WTC11 (cell line): ENCODE measurements around the gene SLC35G3. TPM values are rescaled to one million over a fixed set of nuclear protein-coding genes. Genes with fewer than 3 reads are reported as not detected.

ENCODE experiments used
- ATAC-seq: fragments of 200-7000 bp; cut with Tn5 transposase; 2 replicates; pipeline ENCODE4 v1.10.0; 2021; ENCODE audit warnings: mild to moderate bottlenecking, moderate library complexity
- CTCF ChIA-PET: fragments of 300-600 bp; sonication (Branson Sonifier 250); formaldehyde crosslinking; loops from one replicate; lab custom pipeline; 2021; ENCODE audit warnings: antibody characterized with exemption; lab: Charles Lee
- POLR2A ChIA-PET: fragments of 350-600 bp; sonication (Branson Sonifier 250); formaldehyde crosslinking; loops from one replicate; lab custom pipeline; 2021; ENCODE audit warnings: antibody characterized with exemption; lab: Charles Lee
- DNase-seq: peaks from one replicate; pipeline ENCODE4 v3.0.0; 2021; ENCODE audit warnings: low spot score
- H3K27ac Mint-ChIP-seq: 2 replicates; pipeline ENCODE4 v1.8.0; 2021; ENCODE audit warnings: mixed read lengths
- H3K27me3 Mint-ChIP-seq: 2 replicates; pipeline ENCODE4 v1.8.0; 2021; ENCODE audit warnings: low read depth, mild to moderate bottlenecking, moderate library complexity, mixed read lengths
- H3K36me3 Mint-ChIP-seq: 2 replicates; pipeline ENCODE4 v1.8.0; 2021; ENCODE audit warnings: mixed read lengths
- H3K4me1 Mint-ChIP-seq: 2 replicates; pipeline ENCODE4 v1.8.0; 2022; ENCODE audit warnings: mixed read lengths
- H3K4me3 Mint-ChIP-seq: 2 replicates; pipeline ENCODE4 v1.8.0; 2021; ENCODE audit warnings: mild to moderate bottlenecking, moderate library complexity, mixed read lengths
- H3K9me3 Mint-ChIP-seq: 2 replicates; pipeline ENCODE4 v1.8.0; 2021; ENCODE audit warnings: mixed read lengths
- CREM ChIP-seq: sonication (generic); formaldehyde crosslinking; IDR thresholded peaks from 2 replicates; pipeline ENCODE4 v1.8.1; 2022; ENCODE audit warnings: mild to moderate bottlenecking, missing genetic modification reagents, moderate library complexity
- ELF4 ChIP-seq: sonication (generic); formaldehyde crosslinking; IDR thresholded peaks from 2 replicates; pipeline ENCODE4 v1.8.1; 2022; ENCODE audit warnings: low read depth, mild to moderate bottlenecking, moderate library complexity, missing genetic modification reagents
- FOXJ3 ChIP-seq: sonication (generic); formaldehyde crosslinking; IDR thresholded peaks from 2 replicates; pipeline ENCODE4 v1.9.0; 2021; ENCODE audit warnings: missing genetic modification reagents, mild to moderate bottlenecking, borderline replicate concordance
- IRF2 ChIP-seq: sonication (generic); formaldehyde crosslinking; IDR thresholded peaks from 2 replicates; pipeline ENCODE4 v1.8.0; 2022; ENCODE audit warnings: low read depth, missing genetic modification reagents, borderline replicate concordance
- MXD4 ChIP-seq: fragments of 250-450 bp; sonication (Bioruptor Pico); IDR thresholded peaks from 2 replicates; pipeline ENCODE4 v1.8.0; 2021; ENCODE audit warnings: mild to moderate bottlenecking, moderate library complexity, borderline replicate concordance
- NFATC4 ChIP-seq: fragments of 250-450 bp; sonication (Bioruptor Pico); IDR thresholded peaks from 2 replicates; pipeline ENCODE4 v1.9.0; 2021; ENCODE audit warnings: mild to moderate bottlenecking
- NR1H2 ChIP-seq: sonication (generic); formaldehyde crosslinking; IDR thresholded peaks from 2 replicates; pipeline ENCODE4 v1.9.0; 2021; ENCODE audit warnings: mild to moderate bottlenecking, moderate library complexity, missing genetic modification reagents
- OVOL2 ChIP-seq: fragments of 250-450 bp; sonication (Bioruptor Pico); IDR thresholded peaks from 2 replicates; pipeline ENCODE4 v1.9.0; 2021; ENCODE audit warnings: mild to moderate bottlenecking, borderline replicate concordance
- ZBTB21 ChIP-seq: sonication (generic); formaldehyde crosslinking; IDR thresholded peaks from 2 replicates; pipeline ENCODE4 v1.8.1; 2023; ENCODE audit warnings: mild to moderate bottlenecking, missing genetic modification reagents, borderline replicate concordance
- ZNF263 ChIP-seq: sonication (generic); formaldehyde crosslinking; IDR thresholded peaks from 2 replicates; pipeline ENCODE4 v1.8.1; 2022; ENCODE audit warnings: low read depth, mild to moderate bottlenecking, moderate library complexity, missing genetic modification reagents
- ZNF416 ChIP-seq: fragments of 250-450 bp; sonication (Bioruptor Pico); IDR thresholded peaks from 2 replicates; pipeline ENCODE4 v1.9.0; 2021; ENCODE audit warnings: mild to moderate bottlenecking, inconsistent platforms
- ZNF423 ChIP-seq: fragments of 250-450 bp; sonication (Bioruptor Pico); IDR thresholded peaks from 2 replicates; pipeline ENCODE4 v2.1.2; 2022; ENCODE audit warnings: mild to moderate bottlenecking, moderate library complexity
- total RNA-seq: library from RNA; stranded (reverse); gene quantifications from 3 replicates; pipeline ENCODE4 v1.2.3, GENCODE V29; 2021
- TF ChIP-seq, protein P1 (sequence below): sonication (generic); formaldehyde crosslinking; IDR thresholded peaks from 2 replicates; pipeline ENCODE4 v1.8.1; 2023; ENCODE audit warnings: mild to moderate bottlenecking, missing genetic modification reagents
- TF ChIP-seq, protein P2 (sequence below): sonication (generic); formaldehyde crosslinking; IDR thresholded peaks from 2 replicates; pipeline ENCODE4 v1.8.0; 2022; ENCODE audit warnings: mild to moderate bottlenecking, missing genetic modification reagents
- TF ChIP-seq, protein P3 (sequence below): sonication (generic); formaldehyde crosslinking; IDR thresholded peaks from 2 replicates; pipeline ENCODE4 v1.8.1; 2022; ENCODE audit warnings: low read depth, missing genetic modification reagents, borderline replicate concordance
- TF ChIP-seq, protein P4 (sequence below): fragments of 250-450 bp; sonication (Bioruptor Pico); IDR thresholded peaks from 2 replicates; pipeline ENCODE4 v1.9.0; 2021; ENCODE audit warnings: mild to moderate bottlenecking
- TF ChIP-seq, protein P5 (sequence below): fragments of 200-600 bp; IDR thresholded peaks from 2 replicates; pipeline ENCODE4 v1.8.0; 2022; ENCODE audit warnings: antibody characterized with exemption
- TF ChIP-seq, protein P6 (sequence below): sonication (generic); formaldehyde crosslinking; IDR thresholded peaks from 2 replicates; pipeline ENCODE4 v1.8.1; 2022; ENCODE audit warnings: mild to moderate bottlenecking, missing genetic modification reagents, moderate library complexity, borderline replicate concordance
- TF ChIP-seq, protein P7 (sequence below): fragments of 250-450 bp; sonication (Bioruptor Pico); IDR thresholded peaks from 2 replicates; pipeline ENCODE4 v1.8.0; 2021; ENCODE audit warnings: mild to moderate bottlenecking

Gene SLC35G3
- total RNA-seq, 1 experiment from 2014 or later = not detected

DNA sequence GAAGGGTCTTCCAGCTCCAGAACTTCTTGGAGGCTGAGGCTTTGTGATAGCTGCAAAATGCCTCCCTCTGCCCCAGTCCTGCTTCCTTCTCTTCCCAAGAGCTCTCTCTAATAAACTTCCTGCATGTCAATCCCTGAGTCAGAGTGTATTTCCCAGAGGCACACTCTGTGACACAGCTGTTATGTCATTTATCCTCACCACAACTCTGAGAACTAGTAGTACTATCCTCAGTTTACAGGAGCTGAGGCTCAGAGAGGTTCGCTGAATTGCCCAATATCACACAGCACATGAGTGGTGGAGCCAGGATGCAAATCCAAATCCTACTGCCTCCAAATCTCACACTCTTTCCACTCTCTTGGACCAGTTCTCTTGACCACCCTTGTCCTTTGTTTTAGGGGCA, 26.5 kb downstream of the SLC35G3 start (continued):
- TF ChIP-seq, protein P1, sequence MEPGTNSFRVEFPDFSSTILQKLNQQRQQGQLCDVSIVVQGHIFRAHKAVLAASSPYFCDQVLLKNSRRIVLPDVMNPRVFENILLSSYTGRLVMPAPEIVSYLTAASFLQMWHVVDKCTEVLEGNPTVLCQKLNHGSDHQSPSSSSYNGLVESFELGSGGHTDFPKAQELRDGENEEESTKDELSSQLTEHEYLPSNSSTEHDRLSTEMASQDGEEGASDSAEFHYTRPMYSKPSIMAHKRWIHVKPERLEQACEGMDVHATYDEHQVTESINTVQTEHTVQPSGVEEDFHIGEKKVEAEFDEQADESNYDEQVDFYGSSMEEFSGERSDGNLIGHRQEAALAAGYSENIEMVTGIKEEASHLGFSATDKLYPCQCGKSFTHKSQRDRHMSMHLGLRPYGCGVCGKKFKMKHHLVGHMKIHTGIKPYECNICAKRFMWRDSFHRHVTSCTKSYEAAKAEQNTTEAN (CRISPR knock-in tag) = no peak
- TF ChIP-seq ZNF416 (CRISPR knock-in tag) = no peak

DNA sequence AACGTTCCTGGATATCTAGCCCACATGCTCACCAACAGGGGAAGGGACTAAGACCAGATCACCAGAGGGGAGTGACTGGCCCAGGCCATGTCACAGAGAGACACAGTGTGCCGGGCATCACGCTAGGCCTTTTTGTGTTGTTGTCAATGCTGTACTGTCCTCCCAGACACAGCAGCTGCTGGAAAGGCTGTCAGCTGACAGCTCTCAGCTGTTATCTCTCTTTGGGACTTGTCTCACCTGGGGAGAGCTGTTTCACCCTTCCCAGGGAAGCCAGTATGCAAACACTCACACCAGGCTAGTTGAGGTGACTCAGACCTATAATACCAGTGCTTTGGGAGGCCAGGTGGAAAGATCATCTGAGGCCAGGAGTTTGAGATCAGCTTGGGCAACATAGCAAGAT, 27.1 kb downstream of the SLC35G3 start:
- H3K27ac Mint-ChIP-seq = no peak overlapping the region
- no peak for DNase-seq
- H3K4me3 Mint-ChIP-seq = no peak overlapping the region
- TF ChIP-seq, protein P2, sequence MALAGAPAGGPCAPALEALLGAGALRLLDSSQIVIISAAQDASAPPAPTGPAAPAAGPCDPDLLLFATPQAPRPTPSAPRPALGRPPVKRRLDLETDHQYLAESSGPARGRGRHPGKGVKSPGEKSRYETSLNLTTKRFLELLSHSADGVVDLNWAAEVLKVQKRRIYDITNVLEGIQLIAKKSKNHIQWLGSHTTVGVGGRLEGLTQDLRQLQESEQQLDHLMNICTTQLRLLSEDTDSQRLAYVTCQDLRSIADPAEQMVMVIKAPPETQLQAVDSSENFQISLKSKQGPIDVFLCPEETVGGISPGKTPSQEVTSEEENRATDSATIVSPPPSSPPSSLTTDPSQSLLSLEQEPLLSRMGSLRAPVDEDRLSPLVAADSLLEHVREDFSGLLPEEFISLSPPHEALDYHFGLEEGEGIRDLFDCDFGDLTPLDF (CRISPR knock-in tag) = no peak
- TF ChIP-seq NR1H2 (CRISPR knock-in tag) (no peak), ZBTB21 (CRISPR knock-in tag) (no peak), ELF4 (CRISPR knock-in tag) (no peak), OVOL2 (CRISPR knock-in tag) (no peak), CREM (CRISPR knock-in tag) (no peak)
- peaks cover 1% of the 10 kb centered on the region for H3K4me1 Mint-ChIP-seq
- ATAC-seq = no peak
- H3K9me3 Mint-ChIP-seq = no peaks in the 10 kb centered on the region
- H3K27me3 Mint-ChIP-seq = peaks cover 4% of the 10 kb centered on the region
- ChIA-PET CTCF (interaction anchor here (0.8 kb wide), 1 partner anchor 372 kb away, joined by 3 read pairs; no protein-coding TSS in a partner anchor), POLR2A (no interaction called here)
- no peaks in the 10 kb centered on the region for H3K36me3 Mint-ChIP-seq

DNA sequence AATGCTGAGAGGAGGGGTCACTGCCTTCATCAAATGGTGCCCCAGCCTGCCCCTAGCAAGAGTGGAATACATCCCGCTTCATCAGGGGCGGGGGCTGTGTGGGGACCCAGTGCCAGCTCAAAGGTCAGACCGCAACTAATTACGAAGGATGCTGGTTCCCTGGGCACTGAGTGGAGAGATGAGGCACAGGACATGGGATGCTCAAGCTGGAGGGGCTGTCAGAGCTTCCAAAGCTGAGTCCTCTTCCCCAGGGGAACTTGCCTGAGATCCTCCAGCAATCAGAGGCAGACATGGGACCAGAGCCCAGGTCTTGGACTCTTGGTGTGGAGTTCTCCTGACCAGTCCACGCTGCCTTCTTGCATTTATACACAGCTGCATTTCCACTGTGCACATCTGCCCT, 27.7 kb downstream of the SLC35G3 start:
- no peaks in the 10 kb centered on the region for H3K9me3 Mint-ChIP-seq
- no peak overlapping the region for H3K27ac Mint-ChIP-seq
- TF ChIP-seq NFATC4 (CRISPR knock-in tag) (no peak), OVOL2 (CRISPR knock-in tag) (no peak)
- no peaks in the 10 kb centered on the region for H3K36me3 Mint-ChIP-seq
- H3K27me3 Mint-ChIP-seq = peaks cover 4% of the 10 kb centered on the region
- H3K4me3 Mint-ChIP-seq = no peak overlapping the region
- ChIA-PET CTCF (interaction anchor here (0.9 kb wide), 1 partner anchor 373 kb away, joined by 4 read pairs; no protein-coding TSS in a partner anchor), POLR2A (interaction anchor here (0.7 kb wide), 1 partner anchor 412 kb away, joined by 5 read pairs; the partner anchor contains the start of gene PEX12)
- no peak for ATAC-seq
- no peak for DNase-seq
- H3K4me1 Mint-ChIP-seq = peaks cover 4% of the 10 kb centered on the region

DNA sequence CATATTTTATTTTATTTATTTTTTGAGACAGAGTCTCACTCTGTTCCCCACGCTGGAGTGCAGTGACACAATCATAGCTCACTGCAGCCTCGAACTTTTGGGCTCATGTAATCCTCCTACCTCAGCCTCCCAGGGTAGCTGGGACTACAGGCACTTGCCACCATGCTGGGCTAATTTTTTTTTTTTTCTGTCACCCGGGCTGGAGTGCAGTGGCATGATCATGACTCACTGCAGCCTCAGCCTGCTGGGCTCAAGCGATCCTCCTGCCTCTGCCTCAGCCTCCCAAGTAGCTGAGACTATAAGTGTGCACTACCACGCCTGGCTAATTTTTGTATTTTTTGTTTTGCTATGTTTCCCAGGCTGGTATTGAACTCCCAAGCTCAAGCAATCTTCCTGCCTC, 29.5 kb downstream of the SLC35G3 start:
- CTCF ChIA-PET = interaction anchor here (2.1 kb wide), 1 partner anchor 375 kb away, joined by 7 read pairs; no protein-coding TSS in a partner anchor
- peaks cover 10% of the 10 kb centered on the region for H3K27me3 Mint-ChIP-seq
- no peak overlapping the region for H3K27ac Mint-ChIP-seq
- H3K4me3 Mint-ChIP-seq = no peak overlapping the region
- POLR2A ChIA-PET = no interaction called here
- ATAC-seq (no peak), DNase-seq (no peak)
- peaks cover 4% of the 10 kb centered on the region; the same call in 1 of the 2 replicates for H3K9me3 Mint-ChIP-seq
- no peaks in the 10 kb centered on the region for H3K36me3 Mint-ChIP-seq
- peaks cover 8% of the 10 kb centered on the region for H3K4me1 Mint-ChIP-seq
- TF ChIP-seq, protein P3, sequence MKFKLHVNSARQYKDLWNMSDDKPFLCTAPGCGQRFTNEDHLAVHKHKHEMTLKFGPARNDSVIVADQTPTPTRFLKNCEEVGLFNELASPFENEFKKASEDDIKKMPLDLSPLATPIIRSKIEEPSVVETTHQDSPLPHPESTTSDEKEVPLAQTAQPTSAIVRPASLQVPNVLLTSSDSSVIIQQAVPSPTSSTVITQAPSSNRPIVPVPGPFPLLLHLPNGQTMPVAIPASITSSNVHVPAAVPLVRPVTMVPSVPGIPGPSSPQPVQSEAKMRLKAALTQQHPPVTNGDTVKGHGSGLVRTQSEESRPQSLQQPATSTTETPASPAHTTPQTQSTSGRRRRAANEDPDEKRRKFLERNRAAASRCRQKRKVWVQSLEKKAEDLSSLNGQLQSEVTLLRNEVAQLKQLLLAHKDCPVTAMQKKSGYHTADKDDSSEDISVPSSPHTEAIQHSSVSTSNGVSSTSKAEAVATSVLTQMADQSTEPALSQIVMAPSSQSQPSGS (CRISPR knock-in tag) = no peak
- TF ChIP-seq, protein P4, sequence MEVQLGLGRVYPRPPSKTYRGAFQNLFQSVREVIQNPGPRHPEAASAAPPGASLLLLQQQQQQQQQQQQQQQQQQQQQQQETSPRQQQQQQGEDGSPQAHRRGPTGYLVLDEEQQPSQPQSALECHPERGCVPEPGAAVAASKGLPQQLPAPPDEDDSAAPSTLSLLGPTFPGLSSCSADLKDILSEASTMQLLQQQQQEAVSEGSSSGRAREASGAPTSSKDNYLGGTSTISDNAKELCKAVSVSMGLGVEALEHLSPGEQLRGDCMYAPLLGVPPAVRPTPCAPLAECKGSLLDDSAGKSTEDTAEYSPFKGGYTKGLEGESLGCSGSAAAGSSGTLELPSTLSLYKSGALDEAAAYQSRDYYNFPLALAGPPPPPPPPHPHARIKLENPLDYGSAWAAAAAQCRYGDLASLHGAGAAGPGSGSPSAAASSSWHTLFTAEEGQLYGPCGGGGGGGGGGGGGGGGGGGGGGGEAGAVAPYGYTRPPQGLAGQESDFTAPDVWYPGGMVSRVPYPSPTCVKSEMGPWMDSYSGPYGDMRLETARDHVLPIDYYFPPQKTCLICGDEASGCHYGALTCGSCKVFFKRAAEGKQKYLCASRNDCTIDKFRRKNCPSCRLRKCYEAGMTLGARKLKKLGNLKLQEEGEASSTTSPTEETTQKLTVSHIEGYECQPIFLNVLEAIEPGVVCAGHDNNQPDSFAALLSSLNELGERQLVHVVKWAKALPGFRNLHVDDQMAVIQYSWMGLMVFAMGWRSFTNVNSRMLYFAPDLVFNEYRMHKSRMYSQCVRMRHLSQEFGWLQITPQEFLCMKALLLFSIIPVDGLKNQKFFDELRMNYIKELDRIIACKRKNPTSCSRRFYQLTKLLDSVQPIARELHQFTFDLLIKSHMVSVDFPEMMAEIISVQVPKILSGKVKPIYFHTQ (CRISPR knock-in tag) = no peak
- TF ChIP-seq ZNF263 = no peak
- no peak for TF ChIP-seq IRF2 (CRISPR knock-in tag)
- TF ChIP-seq, protein P5, sequence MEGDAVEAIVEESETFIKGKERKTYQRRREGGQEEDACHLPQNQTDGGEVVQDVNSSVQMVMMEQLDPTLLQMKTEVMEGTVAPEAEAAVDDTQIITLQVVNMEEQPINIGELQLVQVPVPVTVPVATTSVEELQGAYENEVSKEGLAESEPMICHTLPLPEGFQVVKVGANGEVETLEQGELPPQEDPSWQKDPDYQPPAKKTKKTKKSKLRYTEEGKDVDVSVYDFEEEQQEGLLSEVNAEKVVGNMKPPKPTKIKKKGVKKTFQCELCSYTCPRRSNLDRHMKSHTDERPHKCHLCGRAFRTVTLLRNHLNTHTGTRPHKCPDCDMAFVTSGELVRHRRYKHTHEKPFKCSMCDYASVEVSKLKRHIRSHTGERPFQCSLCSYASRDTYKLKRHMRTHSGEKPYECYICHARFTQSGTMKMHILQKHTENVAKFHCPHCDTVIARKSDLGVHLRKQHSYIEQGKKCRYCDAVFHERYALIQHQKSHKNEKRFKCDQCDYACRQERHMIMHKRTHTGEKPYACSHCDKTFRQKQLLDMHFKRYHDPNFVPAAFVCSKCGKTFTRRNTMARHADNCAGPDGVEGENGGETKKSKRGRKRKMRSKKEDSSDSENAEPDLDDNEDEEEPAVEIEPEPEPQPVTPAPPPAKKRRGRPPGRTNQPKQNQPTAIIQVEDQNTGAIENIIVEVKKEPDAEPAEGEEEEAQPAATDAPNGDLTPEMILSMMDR = no peak
- TF ChIP-seq, protein P6, sequence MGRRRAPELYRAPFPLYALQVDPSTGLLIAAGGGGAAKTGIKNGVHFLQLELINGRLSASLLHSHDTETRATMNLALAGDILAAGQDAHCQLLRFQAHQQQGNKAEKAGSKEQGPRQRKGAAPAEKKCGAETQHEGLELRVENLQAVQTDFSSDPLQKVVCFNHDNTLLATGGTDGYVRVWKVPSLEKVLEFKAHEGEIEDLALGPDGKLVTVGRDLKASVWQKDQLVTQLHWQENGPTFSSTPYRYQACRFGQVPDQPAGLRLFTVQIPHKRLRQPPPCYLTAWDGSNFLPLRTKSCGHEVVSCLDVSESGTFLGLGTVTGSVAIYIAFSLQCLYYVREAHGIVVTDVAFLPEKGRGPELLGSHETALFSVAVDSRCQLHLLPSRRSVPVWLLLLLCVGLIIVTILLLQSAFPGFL (CRISPR knock-in tag) = no peak
- TF ChIP-seq FOXJ3 (CRISPR knock-in tag) = no peak
- TF ChIP-seq ZNF423 (CRISPR knock-in tag) = no peak
- TF ChIP-seq MXD4 (CRISPR knock-in tag) = no peak
- TF ChIP-seq, protein P7, sequence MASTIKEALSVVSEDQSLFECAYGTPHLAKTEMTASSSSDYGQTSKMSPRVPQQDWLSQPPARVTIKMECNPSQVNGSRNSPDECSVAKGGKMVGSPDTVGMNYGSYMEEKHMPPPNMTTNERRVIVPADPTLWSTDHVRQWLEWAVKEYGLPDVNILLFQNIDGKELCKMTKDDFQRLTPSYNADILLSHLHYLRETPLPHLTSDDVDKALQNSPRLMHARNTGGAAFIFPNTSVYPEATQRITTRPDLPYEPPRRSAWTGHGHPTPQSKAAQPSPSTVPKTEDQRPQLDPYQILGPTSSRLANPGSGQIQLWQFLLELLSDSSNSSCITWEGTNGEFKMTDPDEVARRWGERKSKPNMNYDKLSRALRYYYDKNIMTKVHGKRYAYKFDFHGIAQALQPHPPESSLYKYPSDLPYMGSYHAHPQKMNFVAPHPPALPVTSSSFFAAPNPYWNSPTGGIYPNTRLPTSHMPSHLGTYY (CRISPR knock-in tag) = no peak
